Measurements from ENCODE around the gene PMEPA1.

DNA sequence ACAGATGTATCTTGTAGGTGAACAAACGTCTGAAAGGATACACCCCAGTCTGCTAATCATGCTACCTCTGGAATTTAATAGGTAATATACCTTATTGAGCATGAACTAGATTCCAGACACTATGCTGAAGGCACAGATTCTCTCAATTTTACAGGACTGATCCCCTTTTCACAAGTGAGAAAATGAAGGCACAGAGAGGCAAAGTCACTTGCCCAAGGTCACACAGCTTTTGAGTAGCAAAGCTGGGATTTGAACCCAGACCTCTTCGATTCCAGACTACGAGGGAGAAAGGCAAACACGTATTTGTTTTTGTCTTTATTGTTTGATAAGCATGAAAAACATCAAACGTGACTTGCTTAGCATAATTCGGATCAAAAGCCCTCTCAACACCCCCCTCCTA is 34.4 kb upstream of the PMEPA1 start:
- TF ChIP-seq, protein P1, sequence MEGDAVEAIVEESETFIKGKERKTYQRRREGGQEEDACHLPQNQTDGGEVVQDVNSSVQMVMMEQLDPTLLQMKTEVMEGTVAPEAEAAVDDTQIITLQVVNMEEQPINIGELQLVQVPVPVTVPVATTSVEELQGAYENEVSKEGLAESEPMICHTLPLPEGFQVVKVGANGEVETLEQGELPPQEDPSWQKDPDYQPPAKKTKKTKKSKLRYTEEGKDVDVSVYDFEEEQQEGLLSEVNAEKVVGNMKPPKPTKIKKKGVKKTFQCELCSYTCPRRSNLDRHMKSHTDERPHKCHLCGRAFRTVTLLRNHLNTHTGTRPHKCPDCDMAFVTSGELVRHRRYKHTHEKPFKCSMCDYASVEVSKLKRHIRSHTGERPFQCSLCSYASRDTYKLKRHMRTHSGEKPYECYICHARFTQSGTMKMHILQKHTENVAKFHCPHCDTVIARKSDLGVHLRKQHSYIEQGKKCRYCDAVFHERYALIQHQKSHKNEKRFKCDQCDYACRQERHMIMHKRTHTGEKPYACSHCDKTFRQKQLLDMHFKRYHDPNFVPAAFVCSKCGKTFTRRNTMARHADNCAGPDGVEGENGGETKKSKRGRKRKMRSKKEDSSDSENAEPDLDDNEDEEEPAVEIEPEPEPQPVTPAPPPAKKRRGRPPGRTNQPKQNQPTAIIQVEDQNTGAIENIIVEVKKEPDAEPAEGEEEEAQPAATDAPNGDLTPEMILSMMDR (IDR thresholded peaks at IDR 0.05; ENCODE audit: insufficient read depth, low read depth, low read length) = no peak
- no peak for TF ChIP-seq EZH2 (IDR thresholded peaks at IDR 0.05; ENCODE audit: insufficient read depth, low read length)
